GM12892 (cell line): ENCODE results near the gene CACNA2D1.

Experiments
- POLR2A ChIP-seq: IDR thresholded peaks from 2 replicates; pipeline ENCODE4 v1.6.1; 2011; ENCODE audit warnings: low read depth, low read length, control low read depth
- POLR2AphosphoS5 ChIP-seq: IDR thresholded peaks from 2 replicates; pipeline ENCODE4 v1.6.1; 2011; ENCODE audit warnings: low read depth, low read length, control low read depth
- TAF1 ChIP-seq: IDR thresholded peaks from 2 replicates; pipeline ENCODE4 v1.6.1; 2011; ENCODE audit warnings: low read depth, mild to moderate bottlenecking, control low read depth, low read length, borderline replicate concordance

GRCh38 chr7:82273886-82274285 lies 169.7 kb downstream of the CACNA2D1 start:
- TF ChIP-seq POLR2A, result no peak
- TF ChIP-seq TAF1, result no peak
- no peak for TF ChIP-seq POLR2AphosphoS5
